NCI-H1092 treated with DMSO at 0.1 percent for 48 hours (cell line): ENCODE measurements around the gene EPN3.

Source experiments
- DNase-seq: peaks from one replicate; lab custom pipeline; 2025; lab: John Stamatoyannopoulos, UW

Gene EPN3

DNA sequence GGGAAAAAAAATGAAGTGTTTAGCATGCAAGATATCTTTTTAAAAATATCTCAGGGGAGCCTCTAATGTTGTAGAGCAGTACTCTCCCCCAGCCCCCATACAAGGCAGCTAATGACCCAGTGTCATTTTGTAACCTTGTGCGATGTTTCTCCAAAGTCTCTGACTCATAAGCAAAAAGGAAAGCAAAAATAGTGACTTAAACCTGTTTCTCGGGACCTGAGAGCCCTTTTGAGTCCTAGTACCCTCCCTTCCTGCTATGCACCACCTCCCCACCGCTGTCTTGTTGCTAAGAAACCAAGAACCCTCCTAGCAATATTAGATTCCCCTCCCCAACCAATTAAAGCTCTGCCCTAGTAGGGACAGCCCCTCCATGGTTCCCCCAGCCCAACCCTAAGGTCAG is 21.5 kb upstream of the EPN3 start:
- no peak for DNase-seq

DNA sequence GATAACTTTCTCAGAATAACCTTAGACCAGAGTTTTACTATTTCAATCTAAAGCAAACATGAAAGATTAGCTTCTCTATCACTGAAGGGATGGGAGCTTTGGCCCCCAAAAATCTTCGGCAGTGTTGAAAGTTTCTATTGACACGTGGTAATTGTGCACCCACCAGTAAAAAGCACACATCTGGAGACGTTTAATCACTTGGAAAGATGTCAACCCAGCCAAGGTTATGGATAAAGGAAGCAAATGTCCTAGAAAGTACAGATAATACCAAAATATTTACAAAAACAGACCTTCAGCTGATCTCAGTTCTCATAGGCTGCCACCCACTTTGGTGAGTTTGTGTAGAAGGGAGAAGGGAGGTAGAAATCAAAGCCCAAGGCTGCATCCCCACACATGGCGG is 19.0 kb upstream of the EPN3 start:
- no peak for DNase-seq

- DNase-seq = no peak
Measured at GRCh38 chr17:50514388-50514787, 18.1 kb upstream of the EPN3 start.

- DNase-seq = no peak
Measured at GRCh38 chr17:50514936-50515702, 17.4 kb upstream of the EPN3 start.

GRCh38 chr17:50517011-50517410 is 15.5 kb upstream of the EPN3 start:
- no peak for DNase-seq

DNA sequence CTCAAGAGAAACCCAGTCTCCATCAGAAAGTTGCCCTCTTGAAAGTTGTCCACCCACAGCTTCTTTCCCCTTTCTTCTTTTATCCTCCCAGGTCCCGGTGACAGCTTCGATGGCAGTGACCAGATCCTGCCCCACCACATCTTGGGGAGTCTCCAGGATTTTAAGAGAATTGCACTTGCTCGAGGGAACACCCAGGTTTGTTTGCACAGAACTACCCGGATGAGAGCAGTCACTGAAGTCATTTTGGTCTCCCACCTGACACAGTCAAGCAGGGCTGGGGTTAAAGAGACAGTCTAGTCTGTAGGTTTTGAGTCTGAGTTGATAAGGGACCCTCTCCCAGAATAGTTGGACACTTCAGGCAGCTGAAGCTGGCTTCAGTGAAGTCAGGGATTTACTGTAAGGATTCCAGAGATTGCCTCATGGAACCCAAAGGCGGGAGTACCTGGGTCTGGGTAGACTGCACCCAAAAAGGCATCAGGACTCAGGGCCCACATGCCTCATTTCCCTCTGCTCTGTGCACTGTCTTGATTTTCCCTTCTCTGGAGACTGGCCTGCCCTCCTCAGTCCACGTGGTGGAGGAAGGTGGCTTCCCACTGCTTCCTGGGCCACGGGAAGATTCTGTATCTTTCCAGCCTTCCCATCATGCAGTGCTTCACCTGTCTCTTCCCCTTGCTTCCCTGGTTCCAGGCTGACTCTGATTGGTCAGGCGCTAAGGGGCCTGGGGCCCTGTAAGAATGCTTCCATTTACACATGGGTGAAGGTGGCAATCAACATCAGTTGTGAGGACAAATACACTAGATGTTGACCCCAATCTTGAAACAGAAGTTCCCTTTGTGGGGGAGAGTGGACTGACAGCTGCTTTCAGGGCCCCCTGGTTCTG is 14.8 kb upstream of the EPN3 start:
- no peak for DNase-seq

- no peak for DNase-seq
Measured at GRCh38 chr17:50518384-50519023, 14.0 kb upstream of the EPN3 start.

- no peak for DNase-seq
Measured at GRCh38 chr17:50519141-50519834, 13.2 kb upstream of the EPN3 start.

DNA sequence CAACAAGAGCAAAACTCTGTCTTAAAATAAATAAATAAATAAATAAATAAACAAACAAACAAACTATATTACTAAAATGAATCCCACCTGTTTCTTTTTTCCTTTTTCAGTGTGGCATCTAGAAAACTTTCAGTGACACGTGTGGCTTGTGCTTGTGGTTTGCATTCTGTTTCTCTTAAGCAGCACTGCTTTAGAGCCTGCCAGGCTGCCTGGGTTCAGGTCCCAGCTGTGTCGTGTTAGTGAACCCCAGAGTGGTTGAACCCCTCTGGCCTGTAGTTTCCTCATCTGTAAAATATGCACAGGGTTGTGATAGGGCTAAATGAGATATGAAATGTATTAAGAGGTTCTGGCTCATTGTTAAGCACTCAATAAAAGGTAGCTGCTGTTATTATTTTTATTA is 12.1 kb upstream of the EPN3 start:
- no peak for DNase-seq

GRCh38 chr17:50521514-50521913 is 11.0 kb upstream of the EPN3 start:
- no peak for DNase-seq

DNA sequence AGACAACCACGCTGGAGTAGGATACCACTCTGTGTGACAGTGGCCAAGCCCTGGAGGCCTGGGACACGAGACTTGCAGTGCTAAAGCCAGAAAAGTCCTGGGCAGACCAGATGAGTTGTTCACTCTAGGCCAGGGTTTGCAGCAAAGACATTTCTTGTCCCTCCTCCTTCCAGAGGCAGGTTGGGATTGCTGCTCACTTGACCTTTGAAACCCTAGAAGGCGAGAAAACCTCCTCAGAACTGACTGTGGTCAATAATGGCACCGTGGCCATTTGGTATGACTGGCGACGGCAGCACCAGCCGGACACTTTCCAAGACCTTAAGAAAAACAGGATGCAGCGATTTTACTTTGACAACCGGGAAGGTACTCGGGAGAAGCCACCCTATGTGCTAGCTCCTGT is 9.8 kb upstream of the EPN3 start:
- DNase-seq = no peak

GRCh38 chr17:50523208-50523607 is 9.3 kb upstream of the EPN3 start:
- no peak for DNase-seq

DNA sequence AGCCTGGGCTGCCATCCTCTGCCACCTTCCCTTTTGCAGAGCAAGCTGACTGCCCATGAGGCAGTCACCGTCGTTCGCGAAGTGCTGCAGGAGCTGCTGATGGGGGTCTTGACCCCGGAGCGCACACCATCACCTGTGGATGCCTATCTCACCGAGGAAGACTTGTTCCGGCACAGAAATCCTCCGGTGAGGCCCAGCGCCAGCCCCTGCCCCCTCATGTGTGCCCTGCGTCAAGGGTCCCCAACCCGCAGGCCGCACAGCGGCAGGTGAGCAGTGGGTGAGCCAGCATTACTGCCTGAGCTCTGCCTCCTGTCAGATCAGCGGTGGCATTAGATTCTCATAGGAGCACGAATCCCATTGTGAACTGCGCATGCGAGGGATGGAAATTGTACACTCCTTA is 7.7 kb upstream of the EPN3 start:
- no peak for DNase-seq

- no peak for DNase-seq
Measured at GRCh38 chr17:50527155-50527762, 5.3 kb upstream of the EPN3 start.

GRCh38 chr17:50527949-50528474 is 4.5 kb upstream of the EPN3 start:
- DNase-seq = no peak

DNA sequence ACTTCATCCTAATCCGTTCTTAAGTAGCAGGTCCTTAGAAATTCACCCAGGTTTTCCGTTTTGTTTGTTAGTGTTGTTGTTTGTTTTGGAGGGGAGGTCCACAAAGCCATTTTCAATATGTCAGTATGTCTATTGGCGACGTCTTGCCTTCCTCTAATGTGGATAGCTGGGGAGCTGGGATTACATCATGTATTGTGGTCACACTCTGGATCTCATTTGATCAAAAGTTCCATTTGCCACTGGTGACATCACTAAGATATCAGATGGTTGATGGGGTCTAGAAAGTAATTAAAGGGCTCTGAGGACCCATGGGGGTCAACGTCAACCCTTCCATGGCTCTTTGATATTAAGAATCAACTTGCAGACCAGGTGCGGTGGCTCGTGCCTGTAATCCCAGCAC is 2.7 kb upstream of the EPN3 start:
- no peak for DNase-seq

- DNase-seq = no peak
Measured at GRCh38 chr17:50531428-50532025, 1.0 kb upstream of the EPN3 start.

- DNase-seq = no peak
Measured at GRCh38 chr17:50533185-50533584, 650 bp downstream of the EPN3 start.

- DNase-seq = peak; percentile 46
Measured at GRCh38 chr17:50533720-50534148, 1.2 kb downstream of the EPN3 start.

DNA sequence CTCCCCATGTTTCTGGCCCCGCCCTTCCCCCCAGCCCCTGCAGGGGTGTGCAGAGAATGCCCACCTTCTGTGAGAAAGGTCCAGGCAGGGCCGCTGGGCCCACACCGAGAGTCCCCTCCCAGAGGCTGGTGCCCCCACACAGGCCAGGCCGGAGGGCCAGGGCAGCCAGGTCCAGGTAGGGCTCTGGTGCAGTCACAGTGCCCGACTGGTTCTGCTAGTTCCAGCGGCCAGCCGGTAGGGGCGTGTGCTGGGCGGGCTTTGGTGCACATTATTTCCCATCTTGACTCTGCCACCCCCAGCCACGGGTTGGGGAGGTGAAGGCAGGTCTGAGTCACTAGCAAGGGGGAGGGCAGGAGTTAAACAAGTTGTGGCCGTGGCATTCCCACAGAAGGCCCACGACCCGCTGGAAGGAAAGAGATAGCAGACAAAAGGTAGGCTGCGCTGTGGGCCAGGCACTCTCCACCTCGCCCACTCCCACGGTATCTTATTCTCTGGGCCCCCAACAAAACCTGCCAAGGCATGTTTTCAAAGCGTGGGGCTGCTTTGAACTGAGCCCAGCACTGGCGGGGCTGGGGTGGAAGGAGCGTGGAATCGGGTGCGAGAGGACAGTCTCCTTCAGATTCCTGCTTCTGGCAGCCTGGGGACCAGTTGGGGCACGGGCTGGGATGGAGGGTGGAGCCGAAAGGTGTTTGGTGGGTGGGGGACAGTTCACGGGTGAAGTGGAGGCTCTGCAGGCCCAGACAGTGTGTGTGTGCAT is 1.9 kb downstream of the EPN3 start:
- DNase-seq = no peak
